ENCODE results near the gene IFNL4.
"Not testable (repeated sequence)": the region's sequence is repeated elsewhere in the genome, so short reads cannot be mapped to it uniquely, and the experiment has no call there.

Gene IFNL4

GRCh38 chr19:39270036-39270871 is 21.6 kb upstream of the IFNL4 start:
- Histone ChIP-seq H3K4me3 (ENCODE audit: low read depth, low read length) (no peak overlapping the region), H3K27ac (no peak overlapping the region), H3K36me3 (no peaks in the 10 kb centered on the region), H3K27me3 (ENCODE audit: insufficient read depth, low read depth, severe bottlenecking) (no peaks in the 10 kb centered on the region), H3K9me3 (ENCODE audit: severe bottlenecking) (no peaks in the 10 kb centered on the region)
- DNase-seq = no peak
- TF ChIP-seq CTCF (IDR thresholded peaks at IDR 0.05; ENCODE audit: low read depth, low read length) = no peak

GRCh38 chr19:39269369-39269768 is 20.7 kb upstream of the IFNL4 start:
- H3K27ac ChIP-seq; H3K4me3 ChIP-seq (ENCODE audit: low read depth, low read length); H3K36me3 ChIP-seq; H3K27me3 ChIP-seq (ENCODE audit: insufficient read depth, low read depth, severe bottlenecking); H3K9me3 ChIP-seq (ENCODE audit: severe bottlenecking); DNase-seq: not testable (repeated sequence)

GRCh38 chr19:39268531-39269223 is 20.0 kb upstream of the IFNL4 start:
- not testable (repeated sequence) for H3K9me3 ChIP-seq (ENCODE audit: severe bottlenecking); H3K4me3 ChIP-seq (ENCODE audit: low read depth, low read length); H3K36me3 ChIP-seq; H3K27ac ChIP-seq; H3K27me3 ChIP-seq (ENCODE audit: insufficient read depth, low read depth, severe bottlenecking); DNase-seq

- not testable (repeated sequence) for H3K4me3 ChIP-seq (ENCODE audit: low read depth, low read length); H3K9me3 ChIP-seq (ENCODE audit: severe bottlenecking); H3K27me3 ChIP-seq (ENCODE audit: insufficient read depth, low read depth, severe bottlenecking); H3K27ac ChIP-seq; H3K36me3 ChIP-seq; DNase-seq
These were observed 19.4 kb upstream of the IFNL4 start, which contains the start of gene IFNL2 for GRCh38 chr19:39268085-39268484. TSS of gene IFNL2 (plus strand) at chr19:39268396. CDS start at chr19:39268569, 173 bp downstream.

- H3K36me3 ChIP-seq = no peaks in the 10 kb centered on the region
- no peak overlapping the region for H3K4me3 ChIP-seq (ENCODE audit: low read depth, low read length)
- H3K9me3 ChIP-seq (ENCODE audit: severe bottlenecking) = no peaks in the 10 kb centered on the region
- DNase-seq = no peak
- no peak overlapping the region for H3K27ac ChIP-seq
- TF ChIP-seq CTCF (IDR thresholded peaks at IDR 0.05; ENCODE audit: low read depth, low read length) = no peak
- H3K27me3 ChIP-seq (ENCODE audit: insufficient read depth, low read depth, severe bottlenecking) = no peaks in the 10 kb centered on the region
These were observed 16.8 kb upstream of the IFNL4 start for GRCh38 chr19:39265321-39265916.

- no peak overlapping the region for H3K4me3 ChIP-seq (ENCODE audit: low read depth, low read length)
- no peak for DNase-seq
- H3K27ac ChIP-seq = no peak overlapping the region
- H3K36me3 ChIP-seq = no peaks in the 10 kb centered on the region
- no peak for TF ChIP-seq CTCF (IDR thresholded peaks at IDR 0.05; ENCODE audit: low read depth, low read length)
- no peaks in the 10 kb centered on the region for H3K27me3 ChIP-seq (ENCODE audit: insufficient read depth, low read depth, severe bottlenecking)
- no peaks in the 10 kb centered on the region for H3K9me3 ChIP-seq (ENCODE audit: severe bottlenecking)
These were observed 15.9 kb upstream of the IFNL4 start for GRCh38 chr19:39264306-39265290.
